SK-N-SH (cell line): ENCODE results near the gene MMP24OS. TPM values are rescaled to one million over a fixed set of nuclear protein-coding genes. Genes with fewer than 3 reads are reported as not detected.

Source experiments
- CTCF ChIA-PET: fragments of 300-600, 350-600 bp; formaldehyde crosslinking; extraction: SDS; loops from one replicate; lab custom pipeline; 2021; lab: Yijun Ruan, JAX
- POLR2A ChIA-PET: fragments of 350-600 bp; sonication (Branson Sonifier 250); formaldehyde crosslinking; extraction: SDS; loops from one replicate; lab custom pipeline; 2020; ENCODE audit warnings: antibody characterized with exemption, inconsistent platforms; lab: Yijun Ruan, JAX
- DNase-seq: peaks from one replicate; pipeline ENCODE4 v3.0.0; 2012
- H2AFZ ChIP-seq: fragments of 200-600 bp; sonication (generic); 2 replicates; pipeline ENCODE4 v1.8.1; 2016; ENCODE audit warnings: antibody characterized with exemption, mild to moderate bottlenecking, low read depth
- H3F3A ChIP-seq: fragments of 200-600 bp; sonication (generic); replicated peaks from 2 replicates; pipeline ENCODE3; 2016; ENCODE audit warnings: antibody characterized with exemption, mild to moderate bottlenecking; ENCODE audit not compliant: insufficient read depth
- H3K27ac ChIP-seq, 2 experiments: fragments of 200-500 bp in 1 of 2; fragments of 200-600 bp in 1 of 2; sonication (Bioruptor generic) in 1 of 2; sonication (generic), shearing (Covaris generic) in 1 of 2; 2 replicates each; pipeline versions ENCODE4 v1.5.1 to v1.6.1; 2014 to 2016; ENCODE audit warnings: low read depth in 2 of 2, inconsistent platforms in 1 of 2, low read length in 1 of 2, mild to moderate bottlenecking in 1 of 2, mixed read lengths in 1 of 2
- H3K27me3 ChIP-seq: fragments of 200-600 bp; sonication (generic), shearing (Covaris generic); 2 replicates; pipeline ENCODE4 v1.6.1; 2016; ENCODE audit warnings: mixed run types; ENCODE audit not compliant: insufficient read depth
- H3K36me3 ChIP-seq, 2 experiments: fragments of 200-500 bp in 1 of 2; fragments of 200-600 bp in 1 of 2; sonication (Bioruptor generic) in 1 of 2; sonication (generic) in 1 of 2; replicated peaks in 1 of 2; 2 replicates each; pipeline versions ENCODE3 to v1.5.1; 2014 to 2016; ENCODE audit warnings: low read length in 1 of 2, mild to moderate bottlenecking in 1 of 2; ENCODE audit not compliant: insufficient read depth in 2 of 2, control insufficient read depth in 1 of 2
- H3K4me1 ChIP-seq, 2 experiments: fragments of 200-500 bp in 1 of 2; fragments of 200-600 bp in 1 of 2; sonication (Bioruptor generic) in 1 of 2; sonication (generic), shearing (Covaris generic) in 1 of 2; 2 replicates each; pipeline versions ENCODE4 v1.5.1 to v1.6.1; 2014 to 2016; ENCODE audit warnings: low read depth in 1 of 2, low read length in 1 of 2, mixed run types in 1 of 2; ENCODE audit not compliant: insufficient read depth in 2 of 2, control insufficient read depth in 1 of 2
- H3K4me2 ChIP-seq: fragments of 200-600 bp; sonication (generic), shearing (Covaris generic); 2 replicates; pipeline ENCODE4 v1.6.1; 2017; ENCODE audit warnings: mixed run types
- H3K4me3 ChIP-seq, 2 experiments: fragments of 200-500 bp in 1 of 2; fragments of 200-600 bp in 1 of 2; sonication (Bioruptor generic) in 1 of 2; sonication (generic), shearing (Covaris generic) in 1 of 2; 2 replicates each; pipeline versions ENCODE4 v1.5.1 to v1.8.1; 2014 to 2016; ENCODE audit warnings: low read depth in 2 of 2, inconsistent platforms in 1 of 2, low read length in 1 of 2, mild to moderate bottlenecking in 1 of 2, mixed read lengths in 1 of 2, moderate library complexity in 1 of 2
- H3K79me2 ChIP-seq: fragments of 200-600 bp; sonication (generic); 2 replicates; pipeline ENCODE4 v1.8.1; 2017; ENCODE audit warnings: mild to moderate bottlenecking; ENCODE audit not compliant: insufficient read depth
- H3K9ac ChIP-seq: fragments of 200-600 bp; sonication (generic); 2 replicates; pipeline ENCODE4 v1.6.1; 2017; ENCODE audit warnings: mixed run types
- H3K9me2 ChIP-seq: fragments of 200-600 bp; sonication (generic); 2 replicates; pipeline ENCODE4 v1.6.1; 2017; ENCODE audit warnings: mixed run types
- H3K9me3 ChIP-seq: fragments of 200-600 bp; sonication (generic); 2 replicates; pipeline ENCODE4 v1.6.1; 2017; ENCODE audit warnings: mixed run types, mild to moderate bottlenecking, moderate library complexity
- H4K20me1 ChIP-seq: fragments of 200-600 bp; sonication (generic); 2 replicates; pipeline ENCODE4 v1.6.1; 2017; ENCODE audit warnings: mild to moderate bottlenecking, mixed run types; ENCODE audit not compliant: insufficient read depth
- CHD2 ChIP-seq: fragments of 150-350 bp; IDR thresholded peaks from 2 replicates; pipeline ENCODE4 v1.6.1; 2018; ENCODE audit warnings: low read length; ENCODE audit not compliant: partially characterized antibody
- EP300 ChIP-seq, 2 experiments: IDR thresholded peaks; 2 replicates each; pipeline versions ENCODE4 v1.4.0 to v1.6.1; 2012; ENCODE audit warnings: borderline replicate concordance in 1 of 2, low read depth in 1 of 2, low read length in 1 of 2
- FOXJ3 ChIP-seq: sonication (generic); formaldehyde crosslinking; IDR thresholded peaks from 2 replicates; pipeline ENCODE4 v1.5.1; 2020; ENCODE audit warnings: mild to moderate bottlenecking, missing genetic modification reagents
- POLR2AphosphoS5 ChIP-seq: IDR thresholded peaks from 2 replicates; pipeline ENCODE4 v1.6.1; 2012; ENCODE audit warnings: low read depth, low read length
- RXRA ChIP-seq: IDR thresholded peaks from 2 replicates; pipeline ENCODE4 v1.4.0; 2012; ENCODE audit warnings: low read depth, mild to moderate bottlenecking, borderline replicate concordance
- SMC3 ChIP-seq: IDR thresholded peaks from 2 replicates; pipeline ENCODE4 v1.6.1; 2012; ENCODE audit warnings: low read depth, low read length, improper control_type of control experiment
- TAF1 ChIP-seq: IDR thresholded peaks from 2 replicates; pipeline ENCODE4 v1.6.1; 2012; ENCODE audit warnings: low read depth, mild to moderate bottlenecking, low read length, moderate library complexity, borderline replicate concordance
- WGBS: methylation state at CpG from one replicate; pipeline ENCODE4 v1.1.6; 2017; ENCODE audit warnings: low lambda C conversion rate; 5-methylcytosine and 5-hydroxymethylcytosine counted together
- polyA plus RNA-seq, 3 experiments: library from polyadenylated mRNA; depleted of rRNA; stranded (reverse); fragments of >200 nt; gene quantifications; 2 replicates each; pipeline ENCODE4 v1.2.3, GENCODE V29; 2012
- TF ChIP-seq, protein P1 (sequence below): IDR thresholded peaks from 2 replicates; pipeline ENCODE4 v1.4.0; 2012; ENCODE audit warnings: low read depth, borderline replicate concordance
- TF ChIP-seq, protein P2 (sequence below): IDR thresholded peaks from 2 replicates; pipeline ENCODE4 v1.6.1; 2012; ENCODE audit warnings: mild to moderate bottlenecking, low read depth, low read length, moderate library complexity
- TF ChIP-seq, protein P3 (sequence below): fragments of 150-350 bp; IDR thresholded peaks from 2 replicates; pipeline ENCODE4 v1.6.1; 2016; ENCODE audit warnings: mild to moderate bottlenecking, low read depth, low read length

Gene MMP24OS
- polyA plus RNA-seq, 1 of the 3 experiments (the other 2 are of a cell fraction), result 53.1 TPM

DNA sequence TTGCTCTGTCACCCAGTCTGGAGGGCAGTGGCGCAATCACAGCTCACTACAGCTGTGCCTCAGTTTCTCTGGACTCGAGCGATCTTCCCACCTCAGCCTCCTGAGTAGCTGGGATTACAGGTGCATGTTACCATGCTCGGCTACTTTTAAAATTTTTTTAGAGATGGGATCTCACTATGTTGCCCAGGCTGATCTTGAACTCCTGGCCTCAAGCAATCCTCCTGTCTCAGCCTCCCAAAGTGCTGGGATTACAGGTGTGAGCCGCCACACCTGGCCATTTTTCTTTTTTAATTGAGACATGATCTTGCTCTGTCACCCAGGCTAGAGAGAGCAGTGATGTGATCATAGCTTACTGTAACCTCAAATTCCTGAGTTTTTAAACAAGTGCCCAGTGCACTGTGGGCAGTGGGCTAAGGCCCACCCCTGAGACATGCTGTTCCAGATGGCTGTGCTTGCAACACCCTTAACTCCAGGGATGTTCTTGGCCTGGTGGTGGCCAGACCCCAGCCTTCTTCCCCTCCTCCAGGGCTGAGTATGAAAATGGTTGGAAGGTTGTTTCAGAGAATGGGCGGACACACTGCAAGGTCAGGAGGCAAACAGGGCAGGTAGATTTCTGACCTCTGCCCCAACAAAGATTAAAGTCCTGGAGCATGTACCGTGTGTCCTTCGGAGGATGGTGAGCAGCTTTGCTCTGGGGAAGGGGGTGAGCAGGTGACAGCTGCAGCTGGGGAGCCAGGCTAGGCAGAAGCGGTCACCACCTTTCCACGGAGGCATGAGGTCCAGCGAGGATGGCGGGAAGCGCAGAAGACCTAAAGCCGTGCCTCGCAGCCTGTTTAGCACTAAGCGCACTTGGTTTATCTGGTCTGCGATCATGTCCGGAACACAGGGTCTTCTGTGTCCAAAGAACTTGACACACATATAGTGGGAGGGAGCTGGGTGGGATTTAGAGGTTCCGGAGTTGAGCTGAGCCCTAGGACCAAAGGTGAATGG, 15.7 kb upstream of the MMP24OS start:
- H3K9me2 ChIP-seq, result no peaks in the 10 kb centered on the region
- no peak overlapping the region for H3K9ac ChIP-seq
- H2AFZ ChIP-seq, result no peak overlapping the region
- WGBS, result 90% methylated on average over 18 of the region's 19 CpGs
- no peaks in the 10 kb centered on the region for H3F3A ChIP-seq
- no peak for TF ChIP-seq EP300 (IDR thresholded peaks at IDR 0.05; ENCODE audit: borderline replicate concordance in 1 of 2, low read depth in 1 of 2, low read length in 1 of 2)
- TF ChIP-seq, protein P1, sequence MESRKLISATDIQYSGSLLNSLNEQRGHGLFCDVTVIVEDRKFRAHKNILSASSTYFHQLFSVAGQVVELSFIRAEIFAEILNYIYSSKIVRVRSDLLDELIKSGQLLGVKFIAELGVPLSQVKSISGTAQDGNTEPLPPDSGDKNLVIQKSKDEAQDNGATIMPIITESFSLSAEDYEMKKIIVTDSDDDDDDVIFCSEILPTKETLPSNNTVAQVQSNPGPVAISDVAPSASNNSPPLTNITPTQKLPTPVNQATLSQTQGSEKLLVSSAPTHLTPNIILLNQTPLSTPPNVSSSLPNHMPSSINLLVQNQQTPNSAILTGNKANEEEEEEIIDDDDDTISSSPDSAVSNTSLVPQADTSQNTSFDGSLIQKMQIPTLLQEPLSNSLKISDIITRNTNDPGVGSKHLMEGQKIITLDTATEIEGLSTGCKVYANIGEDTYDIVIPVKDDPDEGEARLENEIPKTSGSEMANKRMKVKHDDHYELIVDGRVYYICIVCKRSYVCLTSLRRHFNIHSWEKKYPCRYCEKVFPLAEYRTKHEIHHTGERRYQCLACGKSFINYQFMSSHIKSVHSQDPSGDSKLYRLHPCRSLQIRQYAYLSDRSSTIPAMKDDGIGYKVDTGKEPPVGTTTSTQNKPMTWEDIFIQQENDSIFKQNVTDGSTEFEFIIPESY, result no peak
- TF ChIP-seq CHD2, result no peak
- TF ChIP-seq, protein P2, sequence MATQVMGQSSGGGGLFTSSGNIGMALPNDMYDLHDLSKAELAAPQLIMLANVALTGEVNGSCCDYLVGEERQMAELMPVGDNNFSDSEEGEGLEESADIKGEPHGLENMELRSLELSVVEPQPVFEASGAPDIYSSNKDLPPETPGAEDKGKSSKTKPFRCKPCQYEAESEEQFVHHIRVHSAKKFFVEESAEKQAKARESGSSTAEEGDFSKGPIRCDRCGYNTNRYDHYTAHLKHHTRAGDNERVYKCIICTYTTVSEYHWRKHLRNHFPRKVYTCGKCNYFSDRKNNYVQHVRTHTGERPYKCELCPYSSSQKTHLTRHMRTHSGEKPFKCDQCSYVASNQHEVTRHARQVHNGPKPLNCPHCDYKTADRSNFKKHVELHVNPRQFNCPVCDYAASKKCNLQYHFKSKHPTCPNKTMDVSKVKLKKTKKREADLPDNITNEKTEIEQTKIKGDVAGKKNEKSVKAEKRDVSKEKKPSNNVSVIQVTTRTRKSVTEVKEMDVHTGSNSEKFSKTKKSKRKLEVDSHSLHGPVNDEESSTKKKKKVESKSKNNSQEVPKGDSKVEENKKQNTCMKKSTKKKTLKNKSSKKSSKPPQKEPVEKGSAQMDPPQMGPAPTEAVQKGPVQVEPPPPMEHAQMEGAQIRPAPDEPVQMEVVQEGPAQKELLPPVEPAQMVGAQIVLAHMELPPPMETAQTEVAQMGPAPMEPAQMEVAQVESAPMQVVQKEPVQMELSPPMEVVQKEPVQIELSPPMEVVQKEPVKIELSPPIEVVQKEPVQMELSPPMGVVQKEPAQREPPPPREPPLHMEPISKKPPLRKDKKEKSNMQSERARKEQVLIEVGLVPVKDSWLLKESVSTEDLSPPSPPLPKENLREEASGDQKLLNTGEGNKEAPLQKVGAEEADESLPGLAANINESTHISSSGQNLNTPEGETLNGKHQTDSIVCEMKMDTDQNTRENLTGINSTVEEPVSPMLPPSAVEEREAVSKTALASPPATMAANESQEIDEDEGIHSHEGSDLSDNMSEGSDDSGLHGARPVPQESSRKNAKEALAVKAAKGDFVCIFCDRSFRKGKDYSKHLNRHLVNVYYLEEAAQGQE, result no peak
- TF ChIP-seq RXRA, result no peak
- TF ChIP-seq, all 33 proteins: peak for 0
- Histone ChIP-seq H3K9me3 (no peaks in the 10 kb centered on the region), H3K27ac (no peak overlapping the region), H3K4me3 (no peak overlapping the region), H3K36me3 (no peaks in the 10 kb centered on the region), H3K79me2 (no peaks in the 10 kb centered on the region), H4K20me1 (no peaks in the 10 kb centered on the region), H3K4me1 (peaks cover 0 to 34% of the 10 kb centered on the region in 2 experiments; a peak in 1 of 4 replicates), H3K4me2 (no peak overlapping the region), H3K27me3 (no peaks in the 10 kb centered on the region)
- no peak for DNase-seq
- POLR2A ChIA-PET, result no interaction called here
- CTCF ChIA-PET, result interaction anchor here (0.6 to 3.3 kb wide), 3 partner anchors 11 to 153 kb away, joined by 3 to 21 read pairs (median 4); no protein-coding TSS in a partner anchor

DNA sequence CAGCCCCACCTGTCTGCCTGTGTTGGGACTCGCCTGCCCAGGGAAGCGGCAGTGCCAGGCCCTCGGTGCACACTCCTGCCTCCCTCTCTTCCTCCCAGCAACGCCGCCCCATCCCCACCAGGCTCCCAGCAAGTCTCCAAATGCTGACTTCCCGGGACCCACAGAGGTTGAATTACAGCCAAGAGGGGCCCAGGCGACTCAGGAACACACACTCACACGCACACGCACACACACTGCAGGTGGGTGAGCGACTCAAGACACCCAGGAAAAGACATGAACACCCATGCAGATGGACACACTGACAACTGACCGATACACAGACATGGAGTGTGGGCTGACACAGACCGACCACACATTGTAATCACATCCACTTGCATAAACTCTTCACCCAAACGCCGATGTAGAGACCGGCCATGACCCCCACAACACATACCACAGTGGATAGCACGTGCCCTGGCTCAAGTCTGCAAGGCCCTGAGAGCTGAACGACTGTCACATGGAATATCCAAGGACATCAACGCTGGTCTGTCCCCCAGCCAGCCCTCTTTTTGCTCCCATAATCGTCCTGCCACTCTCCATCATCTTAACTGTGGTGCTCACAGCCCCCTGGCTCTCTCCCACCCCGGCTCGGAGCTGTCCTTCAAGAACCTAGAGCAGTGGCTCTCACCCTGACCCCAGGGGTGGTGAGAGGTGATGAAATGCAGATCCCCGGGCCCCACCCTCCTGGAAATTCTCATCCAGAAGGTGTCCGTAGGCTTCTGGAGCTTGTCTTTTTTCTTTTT, 14.8 kb upstream of the MMP24OS start:
- Histone ChIP-seq H3K9me2 (no peaks in the 10 kb centered on the region), H3F3A (no peaks in the 10 kb centered on the region), H3K36me3 (no peaks in the 10 kb centered on the region), H3K9ac (no peak overlapping the region), H4K20me1 (no peaks in the 10 kb centered on the region), H3K9me3 (no peaks in the 10 kb centered on the region), H3K4me1 (peaks cover 0 to 34% of the 10 kb centered on the region in 2 experiments; a peak in 1 of 4 replicates), H3K79me2 (no peaks in the 10 kb centered on the region), H3K27ac (no peak overlapping the region), H3K4me3 (no peak overlapping the region), H2AFZ (no peak overlapping the region), H3K4me2 (no peak overlapping the region), H3K27me3 (no peaks in the 10 kb centered on the region)
- POLR2A ChIA-PET, result no interaction called here
- no peak for DNase-seq
- CTCF ChIA-PET, result interaction anchor here (0.6 to 1.5 kb wide), 3 partner anchors 11 to 154 kb away, joined by 3 to 4 read pairs (median 4); no protein-coding TSS in a partner anchor
- 73% methylated on average over 21 of the region's 23 CpGs for WGBS
- TF ChIP-seq FOXJ3 (CRISPR knock-in tag) (no peak), SMC3 (no peak), TAF1 (no peak), POLR2AphosphoS5 (no peak)
- TF ChIP-seq, protein P3, sequence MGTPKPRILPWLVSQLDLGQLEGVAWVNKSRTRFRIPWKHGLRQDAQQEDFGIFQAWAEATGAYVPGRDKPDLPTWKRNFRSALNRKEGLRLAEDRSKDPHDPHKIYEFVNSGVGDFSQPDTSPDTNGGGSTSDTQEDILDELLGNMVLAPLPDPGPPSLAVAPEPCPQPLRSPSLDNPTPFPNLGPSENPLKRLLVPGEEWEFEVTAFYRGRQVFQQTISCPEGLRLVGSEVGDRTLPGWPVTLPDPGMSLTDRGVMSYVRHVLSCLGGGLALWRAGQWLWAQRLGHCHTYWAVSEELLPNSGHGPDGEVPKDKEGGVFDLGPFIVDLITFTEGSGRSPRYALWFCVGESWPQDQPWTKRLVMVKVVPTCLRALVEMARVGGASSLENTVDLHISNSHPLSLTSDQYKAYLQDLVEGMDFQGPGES, result no peak
- TF ChIP-seq, protein P2, result no peak
